Suppressor macrophage (primary cell): Measurements from ENCODE around the gene PHC3.

ENCODE experiments used
- DNase-seq, 4 experiments: peaks; one replicate each; pipeline ENCODE4 v3.0.0-alpha.2; 2020 to 2022

Gene PHC3

GRCh38 chr3:170189398-170190256, 8.1 kb upstream of the PHC3 start:
- peak; percentile 25 to 57 (median 44) for DNase-seq

GRCh38 chr3:170180079-170180907, 1.2 kb downstream of the PHC3 start:
- peak; percentile 7 to 38 (median 22) for DNase-seq

GRCh38 chr3:170179432-170179831, 2.1 kb downstream of the PHC3 start:
- peak in 3 of 4 experiments; percentile 21 to 66 (median 58) for DNase-seq

- DNase-seq, result no peak
Observed at GRCh38 chr3:170178651-170179050, 2.9 kb downstream of the PHC3 start.

- no peak for DNase-seq
Observed at GRCh38 chr3:170171563-170171962, 10.0 kb downstream of the PHC3 start.

- DNase-seq, result no peak
Observed at GRCh38 chr3:170164717-170165116, 16.8 kb downstream of the PHC3 start.

- DNase-seq, result no peak
Observed at GRCh38 chr3:170163956-170164645, 17.4 kb downstream of the PHC3 start.

GRCh38 chr3:170162630-170163029, 18.9 kb downstream of the PHC3 start:
- DNase-seq, result peak in 2 of 4 experiments; percentile 5 to 12

- peak in 2 of 4 experiments; percentile 16 to 26 for DNase-seq
Observed at GRCh38 chr3:170162052-170162451, 19.5 kb downstream of the PHC3 start.

GRCh38 chr3:170159933-170160332, 21.6 kb downstream of the PHC3 start:
- no peak for DNase-seq

GRCh38 chr3:170159459-170159858, 22.1 kb downstream of the PHC3 start:
- no peak for DNase-seq

- no peak for DNase-seq
Observed at GRCh38 chr3:170155604-170156003, 25.9 kb downstream of the PHC3 start.

GRCh38 chr3:170154569-170155143, 26.9 kb downstream of the PHC3 start:
- DNase-seq, result peak in 3 of 4 experiments; percentile 10 to 40 (median 39)

- DNase-seq, result no peak
Observed at GRCh38 chr3:170154084-170154483, 27.4 kb downstream of the PHC3 start.

- no peak for DNase-seq
Observed at GRCh38 chr3:170151536-170151935, 30.0 kb downstream of the PHC3 start.

GRCh38 chr3:170149016-170149415, 32.5 kb downstream of the PHC3 start:
- DNase-seq, result peak in 3 of 4 experiments; percentile 11 to 39 (median 17)

GRCh38 chr3:170145278-170145677, 36.3 kb downstream of the PHC3 start:
- DNase-seq, result no peak

- no peak for DNase-seq
Observed at GRCh38 chr3:170144437-170144843, 37.1 kb downstream of the PHC3 start.

GRCh38 chr3:170142373-170142772, 39.2 kb downstream of the PHC3 start:
- no peak for DNase-seq

GRCh38 chr3:170137986-170138385, 43.5 kb downstream of the PHC3 start:
- DNase-seq, result no peak

GRCh38 chr3:170132335-170132734, 49.2 kb downstream of the PHC3 start:
- DNase-seq, result peak; percentile 9 to 55 (median 32)

- no peak for DNase-seq
Observed at GRCh38 chr3:170130532-170130931, 51.0 kb downstream of the PHC3 start.
